HG02943 (cell line): ENCODE data around the gene ATOX1.
"Not testable (repeated sequence)": the region's sequence is repeated elsewhere in the genome, so short reads cannot be mapped to it uniquely, and the experiment has no call there.

Source experiments
- ATAC-seq: cut with Tn5 transposase; IDR thresholded peaks from one replicate; pipeline ENCODE4 v1.9.1; 2021; ENCODE audit warnings: mild to moderate bottlenecking, low read depth, moderate library complexity; ENCODE audit not compliant: unreplicated experiment

The ATOX1 gene

GRCh38 chr5:151758430-151759241 is at the start of gene ATOX1:
TSS of gene ATOX1 (minus strand) at chr5:151758631. CDS start at chr5:151758551, 80 bp downstream.
- ATAC-seq = peak; percentile 92

- ATAC-seq = no peak
These were observed 47.2 kb upstream of the ATOX1 start for GRCh38 chr5:151805414-151806223.

- no peak for ATAC-seq
These were observed 42.1 kb upstream of the ATOX1 start for GRCh38 chr5:151800532-151800931.

GRCh38 chr5:151799407-151799806 is 41.0 kb upstream of the ATOX1 start:
- ATAC-seq = no peak

- no peak for ATAC-seq
These were observed 40.2 kb upstream of the ATOX1 start for GRCh38 chr5:151798674-151799073.

GRCh38 chr5:151795426-151795825 is 37.0 kb upstream of the ATOX1 start:
- no peak for ATAC-seq

- ATAC-seq = no peak
These were observed 34.9 kb upstream of the ATOX1 start for GRCh38 chr5:151793358-151793757.

- no peak for ATAC-seq
These were observed 29.4 kb upstream of the ATOX1 start for GRCh38 chr5:151787817-151788216.

- no peak for ATAC-seq
These were observed 28.0 kb upstream of the ATOX1 start for GRCh38 chr5:151786468-151786867.

- no peak for ATAC-seq
These were observed 25.7 kb upstream of the ATOX1 start for GRCh38 chr5:151784141-151784540.

GRCh38 chr5:151783664-151784063 is 25.2 kb upstream of the ATOX1 start:
- not testable (repeated sequence) for ATAC-seq

- no peak for ATAC-seq
These were observed 22.8 kb upstream of the ATOX1 start for GRCh38 chr5:151781201-151781600.

- ATAC-seq = no peak
These were observed 21.9 kb upstream of the ATOX1 start for GRCh38 chr5:151780348-151780747.

GRCh38 chr5:151779531-151780125 is 21.2 kb upstream of the ATOX1 start:
- no peak for ATAC-seq

GRCh38 chr5:151775025-151775606 is 16.7 kb upstream of the ATOX1 start:
- no peak for ATAC-seq

- ATAC-seq = no peak
These were observed 15.5 kb upstream of the ATOX1 start for GRCh38 chr5:151773951-151774350.

- ATAC-seq = no peak
These were observed 14.6 kb upstream of the ATOX1 start for GRCh38 chr5:151772846-151773561.

GRCh38 chr5:151772029-151772845 is 13.8 kb upstream of the ATOX1 start:
- no peak for ATAC-seq

GRCh38 chr5:151771259-151772028 is 13.0 kb upstream of the ATOX1 start, which contains the start of gene G3BP1:
TSS of gene G3BP1 (plus strand) at chr5:151771954. CDS start at chr5:151786621, 14,667 bp downstream.
- peak; percentile 83 for ATAC-seq
